ENCODE data around the gene ECE2. TPM values are rescaled to one million over a fixed set of nuclear protein-coding genes. Genes with fewer than 3 reads are reported as not detected.

Gene ECE2
- total RNA-seq, 1 donor from 2014 or later: not detected

DNA sequence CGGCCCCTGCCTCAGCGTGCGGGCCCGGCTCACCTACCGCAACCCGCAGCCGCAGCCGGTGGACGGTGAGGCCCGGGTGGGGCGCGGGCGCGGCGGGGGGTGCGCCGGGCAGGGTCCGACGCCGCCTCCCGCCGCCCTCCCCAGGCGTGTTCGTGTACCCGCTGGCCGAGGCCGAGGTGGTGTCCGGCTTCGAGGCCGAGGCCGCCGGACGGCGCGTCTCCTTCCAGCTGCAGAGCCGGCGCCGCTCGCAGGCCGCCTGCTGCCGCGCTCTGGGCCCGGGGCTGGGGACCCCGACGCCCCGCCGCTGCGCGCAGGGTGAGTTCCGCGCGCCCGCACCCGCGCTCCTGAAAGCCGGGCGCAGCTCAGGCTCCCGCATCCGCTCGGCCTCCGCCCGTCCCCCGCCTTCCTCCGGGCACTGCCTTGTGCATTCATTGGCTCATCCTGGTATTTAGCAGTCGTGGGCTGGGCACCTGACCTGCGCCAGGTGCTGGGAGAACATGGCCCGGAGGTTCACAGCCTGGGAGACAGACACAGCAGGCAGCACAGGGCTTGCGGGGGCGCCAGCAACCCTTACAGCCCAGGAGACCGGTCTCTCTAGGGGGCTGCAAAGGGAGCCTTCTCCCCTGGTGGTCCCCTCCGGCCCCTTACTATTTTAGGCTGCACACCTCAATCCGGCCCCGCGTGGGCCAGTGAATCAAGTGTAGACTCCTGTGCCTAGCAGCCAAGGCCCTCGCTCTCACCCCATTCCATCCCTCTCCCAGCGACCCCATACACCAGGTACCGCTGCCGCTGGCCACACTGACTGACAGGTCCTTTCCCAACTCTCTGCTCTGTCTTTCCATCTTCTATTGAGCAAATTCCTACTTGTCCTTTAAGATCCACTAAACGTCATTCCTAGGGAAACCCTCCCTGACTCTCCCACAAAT, 45.0 kb upstream of the ECE2 start:
- no peak for DNase-seq (ENCODE audit: low spot score in 2 of 2, unreplicated experiment in 2 of 2)
- TF ChIP-seq, protein P1, sequence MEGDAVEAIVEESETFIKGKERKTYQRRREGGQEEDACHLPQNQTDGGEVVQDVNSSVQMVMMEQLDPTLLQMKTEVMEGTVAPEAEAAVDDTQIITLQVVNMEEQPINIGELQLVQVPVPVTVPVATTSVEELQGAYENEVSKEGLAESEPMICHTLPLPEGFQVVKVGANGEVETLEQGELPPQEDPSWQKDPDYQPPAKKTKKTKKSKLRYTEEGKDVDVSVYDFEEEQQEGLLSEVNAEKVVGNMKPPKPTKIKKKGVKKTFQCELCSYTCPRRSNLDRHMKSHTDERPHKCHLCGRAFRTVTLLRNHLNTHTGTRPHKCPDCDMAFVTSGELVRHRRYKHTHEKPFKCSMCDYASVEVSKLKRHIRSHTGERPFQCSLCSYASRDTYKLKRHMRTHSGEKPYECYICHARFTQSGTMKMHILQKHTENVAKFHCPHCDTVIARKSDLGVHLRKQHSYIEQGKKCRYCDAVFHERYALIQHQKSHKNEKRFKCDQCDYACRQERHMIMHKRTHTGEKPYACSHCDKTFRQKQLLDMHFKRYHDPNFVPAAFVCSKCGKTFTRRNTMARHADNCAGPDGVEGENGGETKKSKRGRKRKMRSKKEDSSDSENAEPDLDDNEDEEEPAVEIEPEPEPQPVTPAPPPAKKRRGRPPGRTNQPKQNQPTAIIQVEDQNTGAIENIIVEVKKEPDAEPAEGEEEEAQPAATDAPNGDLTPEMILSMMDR (IDR thresholded peaks at IDR 0.05; ENCODE audit: unreplicated experiment): no peak
- peaks cover 86% of the 10 kb centered on the region for H3K27me3 Mint-ChIP-seq (ENCODE audit: low read depth)

DNA sequence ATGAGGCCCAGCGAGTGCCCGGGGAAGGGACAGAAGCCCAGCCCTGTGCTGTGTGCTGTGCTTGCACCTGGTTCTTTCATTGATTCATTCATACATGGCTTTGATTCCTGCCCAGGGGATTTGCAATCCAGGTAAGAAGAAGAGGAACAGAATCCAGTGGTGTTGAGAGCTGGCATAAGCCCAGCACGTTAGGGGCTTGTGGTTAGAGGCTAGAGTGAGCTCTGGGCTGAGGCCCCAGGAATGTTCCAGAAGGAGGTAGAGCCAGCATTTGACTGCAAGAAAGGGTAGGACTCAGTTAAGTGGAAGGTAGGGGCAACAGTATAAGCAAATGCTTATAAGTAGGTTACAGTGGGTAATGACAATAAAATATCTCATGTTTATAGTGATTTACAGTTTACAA, 44.2 kb upstream of the ECE2 start:
- TF ChIP-seq, protein P1 (IDR thresholded peaks at IDR 0.05; ENCODE audit: unreplicated experiment): no peak
- H3K4me3 Mint-ChIP-seq: peak overlapping the region; percentile 67
- peaks cover 9% of the 10 kb centered on the region for H3K4me1 Mint-ChIP-seq
- peaks cover 83% of the 10 kb centered on the region for H3K27me3 Mint-ChIP-seq (ENCODE audit: low read depth)
- H3K36me3 Mint-ChIP-seq: no peaks in the 10 kb centered on the region
- no peak overlapping the region for H3K27ac Mint-ChIP-seq
- H3K9me3 Mint-ChIP-seq: no peaks in the 10 kb centered on the region
- no peak for DNase-seq (ENCODE audit: low spot score in 2 of 2, unreplicated experiment in 2 of 2)

More for the DNA sequence above, 45.0 kb upstream of the ECE2 start:
- no peak overlapping the region for H3K27ac Mint-ChIP-seq
- H3K9me3 Mint-ChIP-seq: no peaks in the 10 kb centered on the region
- peaks cover 9% of the 10 kb centered on the region for H3K4me1 Mint-ChIP-seq
- no peaks in the 10 kb centered on the region for H3K36me3 Mint-ChIP-seq
- H3K4me3 Mint-ChIP-seq: peak overlapping the region; percentile 67

DNA sequence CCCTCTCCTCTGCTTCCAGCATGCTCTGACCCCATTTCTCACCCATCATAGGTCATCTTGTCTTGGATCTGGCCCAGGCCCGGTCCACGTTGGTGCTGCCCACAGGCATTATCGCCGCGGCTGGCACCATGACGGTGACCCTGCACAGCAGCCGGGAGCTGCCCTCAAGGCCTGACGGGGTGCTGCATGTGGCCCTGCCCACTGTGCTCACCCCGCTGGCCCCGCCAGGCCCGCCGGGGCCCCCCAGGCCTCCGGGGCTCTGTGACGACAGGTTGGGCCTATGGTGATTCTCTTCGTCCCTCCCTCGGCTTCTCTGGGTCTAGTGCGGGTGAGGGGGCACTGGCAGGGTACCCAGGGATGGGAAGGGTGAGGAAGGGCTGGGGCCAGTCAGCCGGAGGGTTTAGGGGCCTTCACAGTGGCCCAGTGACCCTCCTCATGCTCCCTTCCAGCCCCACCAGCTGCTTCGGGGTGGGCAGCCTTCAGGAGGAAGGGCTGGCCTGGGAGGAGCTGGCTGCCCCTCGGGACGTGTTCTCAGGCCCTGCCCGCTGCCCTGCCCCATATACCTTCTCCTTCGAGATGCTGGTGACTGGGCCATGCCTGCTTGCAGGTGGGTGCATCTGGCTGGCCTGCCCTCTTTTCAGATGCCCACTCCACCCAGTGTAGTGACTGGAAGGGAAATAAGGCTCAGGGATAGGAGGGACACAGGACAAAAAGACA, 42.5 kb upstream of the ECE2 start:
- Mint-ChIP-seq H3K4me3 (no peak overlapping the region), H3K4me1 (peaks cover 9% of the 10 kb centered on the region), H3K9me3 (no peaks in the 10 kb centered on the region), H3K27ac (no peak overlapping the region), H3K27me3 (ENCODE audit: low read depth) (peaks cover 76% of the 10 kb centered on the region), H3K36me3 (no peaks in the 10 kb centered on the region)
- TF ChIP-seq, protein P1 (IDR thresholded peaks at IDR 0.05; ENCODE audit: unreplicated experiment): no peak
- no peak for DNase-seq (ENCODE audit: low spot score in 2 of 2, unreplicated experiment in 2 of 2)

DNA sequence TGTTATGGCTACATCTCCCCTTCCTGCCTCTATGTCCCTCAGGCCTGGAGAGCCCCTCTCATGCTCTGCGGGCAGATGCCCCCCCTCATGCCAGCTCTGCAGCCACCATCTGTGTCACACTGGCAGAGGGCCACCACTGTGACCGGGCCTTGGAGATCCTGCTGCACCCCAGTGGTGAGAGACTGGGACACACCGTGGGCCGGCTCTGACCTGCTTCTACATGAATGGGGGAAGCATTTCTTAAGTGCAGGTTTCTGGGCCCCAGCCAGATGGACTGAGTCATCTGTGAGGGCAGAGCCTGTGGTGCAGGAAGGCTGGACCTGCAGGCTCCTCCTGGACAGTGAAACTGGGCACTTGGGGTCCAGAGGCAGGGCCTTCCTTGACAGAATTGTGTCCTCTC, 41.6 kb upstream of the ECE2 start:
- no peaks in the 10 kb centered on the region for H3K36me3 Mint-ChIP-seq
- peaks cover 7% of the 10 kb centered on the region for H3K4me1 Mint-ChIP-seq
- H3K27me3 Mint-ChIP-seq (ENCODE audit: low read depth): peaks cover 67% of the 10 kb centered on the region
- TF ChIP-seq, protein P1 (IDR thresholded peaks at IDR 0.05; ENCODE audit: unreplicated experiment): no peak
- no peaks in the 10 kb centered on the region for H3K9me3 Mint-ChIP-seq
- no peak overlapping the region for H3K4me3 Mint-ChIP-seq
- H3K27ac Mint-ChIP-seq: no peak overlapping the region
- DNase-seq (ENCODE audit: low spot score in 2 of 2, unreplicated experiment in 2 of 2): no peak

DNA sequence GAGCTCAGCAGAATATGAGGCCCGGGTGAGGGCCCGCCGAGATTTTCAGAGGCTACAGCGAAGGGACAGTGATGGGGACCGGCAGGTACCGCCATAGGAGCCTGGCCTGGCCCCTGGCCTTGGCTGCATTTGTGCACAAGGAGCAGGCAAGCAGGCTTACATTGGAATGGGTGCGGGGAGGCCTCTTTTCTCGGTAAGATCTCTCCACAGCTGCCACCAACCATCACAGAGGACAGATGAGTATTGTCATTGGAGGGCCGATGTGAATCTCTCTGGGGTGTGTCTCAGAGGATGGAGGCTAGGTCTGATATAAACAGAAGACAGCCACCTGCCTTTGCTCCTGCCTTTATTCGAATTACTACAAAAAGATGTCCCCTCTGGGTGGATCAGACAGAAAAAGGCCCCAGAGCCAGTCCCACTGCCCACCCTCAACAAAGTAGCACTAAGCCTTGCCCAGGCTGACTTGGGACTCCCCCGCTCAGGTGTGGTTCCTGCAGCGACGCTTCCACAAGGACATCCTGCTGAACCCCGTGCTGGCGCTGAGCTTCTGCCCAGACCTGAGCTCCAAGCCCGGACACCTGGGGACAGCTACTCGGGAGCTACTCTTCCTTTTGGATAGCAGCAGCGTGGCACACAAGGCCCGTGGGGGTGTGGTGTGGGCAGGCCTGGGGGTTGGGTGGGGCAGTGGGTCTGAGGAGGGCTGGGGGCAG, 41.0 kb upstream of the ECE2 start:
- H3K27ac Mint-ChIP-seq: no peak overlapping the region
- H3K4me3 Mint-ChIP-seq: no peak overlapping the region
- H3K4me1 Mint-ChIP-seq: peaks cover 7% of the 10 kb centered on the region
- H3K9me3 Mint-ChIP-seq: no peaks in the 10 kb centered on the region
- peaks cover 64% of the 10 kb centered on the region for H3K27me3 Mint-ChIP-seq (ENCODE audit: low read depth)
- no peak for DNase-seq (ENCODE audit: low spot score in 2 of 2, unreplicated experiment in 2 of 2)
- TF ChIP-seq, protein P1 (IDR thresholded peaks at IDR 0.05; ENCODE audit: unreplicated experiment): no peak
- H3K36me3 Mint-ChIP-seq: no peaks in the 10 kb centered on the region

Data from mesothelial cell of epicardium (in vitro differentiated cells).